ENCODE results near the gene PLAC1.

Gene PLAC1

GRCh38 chrX:134660627-134661026 lies 2.4 kb upstream of the PLAC1 start:
- TF ChIP-seq EZH2phosphoT487 (IDR thresholded peaks at IDR 0.05; ENCODE audit: borderline replicate concordance, low read length): no peak
- TF ChIP-seq CTCF (IDR thresholded peaks at IDR 0.05; ENCODE audit: low read depth, low read length, poor library complexity, severe bottlenecking): no peak
- Histone ChIP-seq H3F3A (ENCODE audit: control insufficient read depth, insufficient read depth) (no peaks in the 10 kb centered on the region), H3K4me2 (ENCODE audit: low read length) (no peak overlapping the region)

GRCh38 chrX:134659761-134660160 lies 1.5 kb upstream of the PLAC1 start:
- Histone ChIP-seq H3K79me2 (ENCODE audit: control insufficient read depth, low read length) (no peaks in the 10 kb centered on the region), H3K9me3 (ENCODE audit: control insufficient read depth, insufficient read depth, low read length) (no peaks in the 10 kb centered on the region), H3K9me2 (replicated peaks; ENCODE audit: control insufficient read depth, low read length) (no peaks in the 10 kb centered on the region), H3K27me3 (ENCODE audit: control insufficient read depth, low read length) (no peaks in the 10 kb centered on the region), H3K27ac (ENCODE audit: low read depth, low read length) (no peak overlapping the region), H4K20me1 (ENCODE audit: control insufficient read depth, insufficient read depth, low read depth, low read length) (no peaks in the 10 kb centered on the region), H3K4me3 (ENCODE audit: low read length) (no peak overlapping the region), H3F3A (ENCODE audit: control insufficient read depth, insufficient read depth) (no peaks in the 10 kb centered on the region), H3K4me1 (ENCODE audit: control insufficient read depth, low read length) (no peaks in the 10 kb centered on the region), H3K36me3 (ENCODE audit: control insufficient read depth, low read length) (no peaks in the 10 kb centered on the region), H3K4me2 (ENCODE audit: low read length) (no peak overlapping the region)
- TF ChIP-seq CTCF (IDR thresholded peaks at IDR 0.05; ENCODE audit: low read depth, low read length, poor library complexity, severe bottlenecking) (no peak), EZH2phosphoT487 (IDR thresholded peaks at IDR 0.05; ENCODE audit: borderline replicate concordance, low read length) (no peak)

More at GRCh38 chrX:134660627-134661026, 2.4 kb upstream of the PLAC1 start:
- Histone ChIP-seq H3K36me3 (ENCODE audit: control insufficient read depth, low read length) (no peaks in the 10 kb centered on the region), H3K9me3 (ENCODE audit: control insufficient read depth, insufficient read depth, low read length) (no peaks in the 10 kb centered on the region), H3K4me1 (ENCODE audit: control insufficient read depth, low read length) (no peaks in the 10 kb centered on the region), H3K4me3 (ENCODE audit: low read length) (no peak overlapping the region), H3K9me2 (replicated peaks; ENCODE audit: control insufficient read depth, low read length) (no peaks in the 10 kb centered on the region), H3K79me2 (ENCODE audit: control insufficient read depth, low read length) (no peaks in the 10 kb centered on the region), H4K20me1 (ENCODE audit: control insufficient read depth, insufficient read depth, low read depth, low read length) (no peaks in the 10 kb centered on the region), H3K27ac (ENCODE audit: low read depth, low read length) (no peak overlapping the region), H3K27me3 (ENCODE audit: control insufficient read depth, low read length) (no peaks in the 10 kb centered on the region)

GRCh38 chrX:134658760-134659023 lies 421 bp upstream of the PLAC1 start:
- H3K4me3 ChIP-seq (ENCODE audit: low read length): no peak overlapping the region
- H3F3A ChIP-seq (ENCODE audit: control insufficient read depth, insufficient read depth): no peaks in the 10 kb centered on the region
- no peak overlapping the region for H3K4me2 ChIP-seq (ENCODE audit: low read length)
- no peaks in the 10 kb centered on the region for H3K4me1 ChIP-seq (ENCODE audit: control insufficient read depth, low read length)
- no peaks in the 10 kb centered on the region for H3K9me2 ChIP-seq (replicated peaks; ENCODE audit: control insufficient read depth, low read length)
- H3K36me3 ChIP-seq (ENCODE audit: control insufficient read depth, low read length): no peaks in the 10 kb centered on the region
- TF ChIP-seq CTCF (IDR thresholded peaks at IDR 0.05; ENCODE audit: low read depth, low read length, poor library complexity, severe bottlenecking) (no peak), EZH2phosphoT487 (IDR thresholded peaks at IDR 0.05; ENCODE audit: borderline replicate concordance, low read length) (no peak)
- no peaks in the 10 kb centered on the region for H3K27me3 ChIP-seq (ENCODE audit: control insufficient read depth, low read length)
- no peaks in the 10 kb centered on the region for H4K20me1 ChIP-seq (ENCODE audit: control insufficient read depth, insufficient read depth, low read depth, low read length)
- H3K79me2 ChIP-seq (ENCODE audit: control insufficient read depth, low read length): no peaks in the 10 kb centered on the region
- no peak overlapping the region for H3K27ac ChIP-seq (ENCODE audit: low read depth, low read length)
- no peaks in the 10 kb centered on the region for H3K9me3 ChIP-seq (ENCODE audit: control insufficient read depth, insufficient read depth, low read length)
